ENCODE measurements around the gene TSEN2. TPM values are rescaled to one million over a fixed set of nuclear protein-coding genes. Genes with fewer than 3 reads are reported as not detected.

TSEN2 gene
- total and polyA plus RNA-seq, 9 of the 15 experiments (the other 6 are each of a cell fraction or from before 2014, with no cell fraction given), result 38.5 to 76.3 (median 46.6) TPM

- TF ChIP-seq ZBTB33 (CRISPR knock-in tag; IDR thresholded peaks at IDR 0.05) (no peak), TRIM25 (IDR thresholded peaks at IDR 0.05; ENCODE audit: borderline replicate concordance) (no peak), TRIM24 (IDR thresholded peaks at IDR 0.05) (no peak), MBD2 (IDR thresholded peaks at IDR 0.05; ENCODE audit: borderline replicate concordance, low read depth) (0 out of 2 replicates have a peak, but pooled peaks have one; percentile 33), HLTF (IDR thresholded peaks at IDR 0.05) (no peak), XRCC5 (IDR thresholded peaks at IDR 0.05; ENCODE audit: low read depth, low read length) (no peak), RB1 (IDR thresholded peaks at IDR 0.05; ENCODE audit: low read depth) (no peak), MGA (IDR thresholded peaks at IDR 0.05) (no peak), ZFP36 (IDR thresholded peaks at IDR 0.05; ENCODE audit: low read depth, low read length, partially characterized antibody) (no peak), HINFP (tag; conservative IDR thresholded peaks at IDR 0.05; ENCODE audit: low read depth) (no peak), DIDO1 (tag; IDR thresholded peaks at IDR 0.05; ENCODE audit: low read depth) (no peak), ARNT (IDR thresholded peaks at IDR 0.05) (no peak)
Observed at GRCh38 chr3:12553921-12554391, 69.7 kb downstream of the TSEN2 start (continued).

Data from K562 (cell line).